H9 (cell line): ENCODE data around the gene BOD1L1. TPM values are rescaled to one million over a fixed set of nuclear protein-coding genes. Genes with fewer than 3 reads are reported as not detected.

ENCODE experiments used
- DNase-seq: peaks from one replicate; pipeline ENCODE4 v3.0.0-alpha.2; 2017
- H2AFZ ChIP-seq: one replicate; pipeline ENCODE4 v1.6.1; 2013; ENCODE audit warnings: mild to moderate bottlenecking, low read length, control low read depth, moderate library complexity
- H2AK5ac ChIP-seq: 2 replicates; pipeline ENCODE4 v1.6.1; 2013; ENCODE audit warnings: low read length, control low read depth, mixed read lengths; ENCODE audit not compliant: insufficient read length
- H2BK120ac ChIP-seq: one replicate; pipeline ENCODE4 v1.6.1; 2013; ENCODE audit warnings: low read depth, mild to moderate bottlenecking, low read length, control low read depth, inconsistent platforms; ENCODE audit not compliant: poor library complexity, severe bottlenecking
- H2BK12ac ChIP-seq: 2 replicates; pipeline ENCODE4 v1.6.1; 2013; ENCODE audit warnings: low read length, control low read depth, mixed read lengths, low read depth; ENCODE audit not compliant: insufficient read length
- H2BK15ac ChIP-seq: 2 replicates; pipeline ENCODE4 v1.6.1; 2013; ENCODE audit warnings: low read depth, low read length, control low read depth
- H2BK20ac ChIP-seq: one replicate; pipeline ENCODE4 v1.6.1; 2013; ENCODE audit warnings: low read depth, mild to moderate bottlenecking, low read length, control low read depth, inconsistent platforms; ENCODE audit not compliant: poor library complexity, severe bottlenecking
- H2BK5ac ChIP-seq: 2 replicates; pipeline ENCODE4 v1.6.1; 2013; ENCODE audit warnings: low read length, control low read depth, mixed read lengths; ENCODE audit not compliant: insufficient read length
- H3K14ac ChIP-seq: 2 replicates; pipeline ENCODE4 v1.6.1; 2013; ENCODE audit warnings: low read length, control low read depth; ENCODE audit not compliant: insufficient read depth
- H3K18ac ChIP-seq: 2 replicates; pipeline ENCODE4 v1.6.1; 2013; ENCODE audit warnings: low read depth, mild to moderate bottlenecking, mixed read lengths, low read length, control low read depth; ENCODE audit not compliant: insufficient read length
- H3K23ac ChIP-seq: 2 replicates; pipeline ENCODE4 v1.6.1; 2013; ENCODE audit warnings: low read length, control low read depth, mixed read lengths, low read depth; ENCODE audit not compliant: insufficient read length
- H3K23me2 ChIP-seq: 2 replicates; pipeline ENCODE4 v1.6.1; 2013; ENCODE audit warnings: low read depth, mild to moderate bottlenecking, mixed read lengths, low read length, control low read depth; ENCODE audit not compliant: insufficient read length, poor library complexity, severe bottlenecking
- H3K27ac ChIP-seq: 2 replicates; pipeline ENCODE4 v1.5.1; 2013; ENCODE audit warnings: low read length, control low read depth, mixed read lengths, low read depth; ENCODE audit not compliant: insufficient read length
- H3K27me3 ChIP-seq: 2 replicates; pipeline ENCODE4 v1.6.1; 2013; ENCODE audit warnings: low read length, control low read depth, inconsistent platforms; ENCODE audit not compliant: insufficient read depth
- H3K4ac ChIP-seq: 2 replicates; pipeline ENCODE4 v1.6.1; 2013; ENCODE audit warnings: low read depth, mild to moderate bottlenecking, control low read depth, inconsistent platforms, low read length, moderate library complexity
- H3K4me1 ChIP-seq: 2 replicates; pipeline ENCODE4 v1.6.1; 2013; ENCODE audit warnings: low read length, control low read depth, inconsistent platforms; ENCODE audit not compliant: insufficient read depth
- H3K4me2 ChIP-seq: 2 replicates; pipeline ENCODE4 v1.6.1; 2013; ENCODE audit warnings: low read length, control low read depth, mixed read lengths; ENCODE audit not compliant: insufficient read length, insufficient read depth
- H3K56ac ChIP-seq: 2 replicates; pipeline ENCODE4 v1.6.1; 2013; ENCODE audit warnings: low read depth, mild to moderate bottlenecking, mixed read lengths, low read length, control low read depth; ENCODE audit not compliant: insufficient read length
- H3K79me1 ChIP-seq: 2 replicates; pipeline ENCODE4 v1.6.1; 2013; ENCODE audit warnings: low read depth, mild to moderate bottlenecking, moderate library complexity, low read length, control low read depth, inconsistent platforms; ENCODE audit not compliant: insufficient read depth, poor library complexity, severe bottlenecking
- H3K79me2 ChIP-seq: 2 replicates; pipeline ENCODE4 v1.6.1; 2013; ENCODE audit warnings: low read length, control low read depth, inconsistent platforms; ENCODE audit not compliant: insufficient read depth
- H3K9ac ChIP-seq: 2 replicates; pipeline ENCODE4 v1.6.1; 2013; ENCODE audit warnings: low read length, control low read depth, mixed read lengths; ENCODE audit not compliant: insufficient read length; ENCODE audit errors: extremely low read depth
- H3K9me3 ChIP-seq: one replicate; pipeline ENCODE4 v1.6.1; 2013; ENCODE audit warnings: low read depth, low read length, inconsistent platforms; ENCODE audit not compliant: control insufficient read depth
- H3T11ph ChIP-seq: one replicate; pipeline ENCODE4 v1.6.1; 2013; ENCODE audit warnings: mild to moderate bottlenecking, low read length, control low read depth, inconsistent platforms
- H4K20me1 ChIP-seq: one replicate; pipeline ENCODE4 v1.6.1; 2013; ENCODE audit not compliant: control insufficient read depth, insufficient read length, insufficient read depth
- H4K5ac ChIP-seq: 2 replicates; pipeline ENCODE4 v1.6.1; 2013; ENCODE audit warnings: low read depth, mild to moderate bottlenecking, mixed read lengths, low read length, control low read depth; ENCODE audit not compliant: insufficient read length
- H4K8ac ChIP-seq: replicated peaks from 2 replicates; pipeline ENCODE4 v1.6.1; 2013; ENCODE audit warnings: low read length, control low read depth, mixed read lengths, low read depth; ENCODE audit not compliant: insufficient read length
- H4K91ac ChIP-seq: 2 replicates; pipeline ENCODE4 v1.6.1; 2013; ENCODE audit warnings: low read depth, mild to moderate bottlenecking, moderate library complexity, mixed read lengths, low read length, control low read depth; ENCODE audit not compliant: insufficient read length
- H3K27ac Mint-ChIP-seq, 3 experiments: 2 replicates in 2 of 3; 3 replicates in 1 of 3; pipeline ENCODE4 v1.8.0; 2020 to 2021; ENCODE audit warnings: mixed read lengths in 3 of 3, mild to moderate bottlenecking in 1 of 3, moderate library complexity in 1 of 3
- H3K27me3 Mint-ChIP-seq: 2 replicates; pipeline ENCODE4 v1.8.0; 2021; ENCODE audit warnings: low read depth, mild to moderate bottlenecking, moderate library complexity, mixed read lengths
- H3K36me3 Mint-ChIP-seq, 3 experiments: 2 replicates in 2 of 3; 3 replicates in 1 of 3; pipeline ENCODE4 v1.8.0; 2020 to 2021; ENCODE audit warnings: low read depth in 3 of 3, mixed read lengths in 3 of 3; ENCODE audit not compliant: insufficient read depth in 1 of 3
- H3K4me1 Mint-ChIP-seq, 2 experiments: 2 replicates each; pipeline ENCODE4 v1.8.0; 2020; ENCODE audit warnings: mixed read lengths in 2 of 2
- H3K4me3 Mint-ChIP-seq, 2 experiments: 2 replicates in 1 of 2; 3 replicates in 1 of 2; pipeline ENCODE4 v1.8.0; 2020 to 2021; ENCODE audit warnings: mild to moderate bottlenecking in 2 of 2, mixed read lengths in 2 of 2, moderate library complexity in 1 of 2
- H3K9me3 Mint-ChIP-seq, 2 experiments: 2 replicates in 1 of 2; 3 replicates in 1 of 2; pipeline ENCODE4 v1.8.0; 2020; ENCODE audit warnings: mild to moderate bottlenecking in 2 of 2, mixed read lengths in 2 of 2, moderate library complexity in 1 of 2
- CTCF ChIP-seq: fragments of 200-600 bp; sonication (generic); conservative IDR thresholded peaks from 3 replicates; pipeline ENCODE4 v1.8.0; 2021; ENCODE audit warnings: antibody characterized with exemption, mild to moderate bottlenecking
- WGBS: extraction: QIAGEN DNeasy Blood & Tissue Kit; methylation state at CpG from one replicate; pipeline ENCODE4 v1.1.7; 2013; ENCODE audit warnings: missing lambda C conversion rate, low lambda C conversion rate, mixed read lengths; ENCODE audit not compliant: insufficient read length; ENCODE audit errors: extremely low coverage; 5-methylcytosine and 5-hydroxymethylcytosine counted together
- total RNA-seq: library from RNA; stranded (reverse); gene quantifications from 2 replicates; pipeline ENCODE4 v1.2.1, GENCODE V29; 2021

Gene BOD1L1
- total RNA-seq, 1 experiment from 2014 or later, result 37.8 TPM

GRCh38 chr4:13627178-13627605, 333 bp downstream of the BOD1L1 start:
- Mint-ChIP-seq H3K9me3 (peaks cover 0 to 3% of the 10 kb centered on the region in 2 experiments; a peak in 1 of 5 replicates), H3K4me1 (peaks cover 9 to 16% of the 10 kb centered on the region in 2 experiments), H3K27me3 (no peaks in the 10 kb centered on the region), H3K27ac (peak overlapping the region; percentile 36 to 90 (median 83); a peak in 5 of 7 replicates), H3K4me3 (peak overlapping the region; percentile 89 to 96), H3K36me3 (no peaks in the 10 kb centered on the region)
- no peak overlapping the region for H3K14ac ChIP-seq
- no peak overlapping the region for H2BK120ac ChIP-seq
- H3K23me2 ChIP-seq, result peaks cover 5% of the 10 kb centered on the region
- H2AK5ac ChIP-seq, result no peak overlapping the region
- H3K79me1 ChIP-seq, result peaks cover 5% of the 10 kb centered on the region
- H3K79me2 ChIP-seq, result peaks cover 18% of the 10 kb centered on the region; the same call in 1 of the 2 replicates
- H2AFZ ChIP-seq, result no peak overlapping the region
- H4K20me1 ChIP-seq, result no peaks in the 10 kb centered on the region
- WGBS, result no CpG with 5 or more reads among the region's 45 CpGs
- H2BK20ac ChIP-seq, result no peak overlapping the region
- TF ChIP-seq CTCF, result no peak
- no peak overlapping the region for H3T11ph ChIP-seq
- no peak overlapping the region for H2BK15ac ChIP-seq
- H2BK12ac ChIP-seq, result no peak overlapping the region
- no peak overlapping the region for H4K91ac ChIP-seq
- H3K56ac ChIP-seq, result no peak overlapping the region
- H3K4me1 ChIP-seq, result peaks cover 5% of the 10 kb centered on the region; the same call in 1 of the 2 replicates
- no peak overlapping the region for H2BK5ac ChIP-seq
- peak overlapping the region; percentile 9 for H3K18ac ChIP-seq
- H3K9ac ChIP-seq, result peak overlapping the region; percentile 69
- H3K4ac ChIP-seq, result no peak overlapping the region
- no peak overlapping the region for H4K5ac ChIP-seq
- H3K23ac ChIP-seq, result no peak overlapping the region
- DNase-seq, result peak; percentile 31
- no peak overlapping the region for H4K8ac ChIP-seq
- H3K4me2 ChIP-seq, result peak overlapping the region; percentile 99
- no peaks in the 10 kb centered on the region for H3K9me3 ChIP-seq
- H3K27me3 ChIP-seq, result no peaks in the 10 kb centered on the region
- no peak overlapping the region for H3K27ac ChIP-seq
